Activated CD8-positive, alpha-beta memory T cell treated with anti-CD3 and anti-CD28 coated beads for 48 hours (primary cell): ENCODE data around the gene ZNF544.
A peak's percentile ranks its signal among the peaks of the same experiment; 100 is the strongest.
"Not testable (repeated sequence)": the region's sequence is repeated elsewhere in the genome, so short reads cannot be mapped to it uniquely, and the experiment has no call there.

Experiments used
- DNase-seq, 3 experiments: peaks; one replicate each; pipeline ENCODE4 v3.0.0-alpha.2; 2020; ENCODE audit warnings: low read depth in 2 of 3, low spot score in 2 of 3

ZNF544 gene

DNA sequence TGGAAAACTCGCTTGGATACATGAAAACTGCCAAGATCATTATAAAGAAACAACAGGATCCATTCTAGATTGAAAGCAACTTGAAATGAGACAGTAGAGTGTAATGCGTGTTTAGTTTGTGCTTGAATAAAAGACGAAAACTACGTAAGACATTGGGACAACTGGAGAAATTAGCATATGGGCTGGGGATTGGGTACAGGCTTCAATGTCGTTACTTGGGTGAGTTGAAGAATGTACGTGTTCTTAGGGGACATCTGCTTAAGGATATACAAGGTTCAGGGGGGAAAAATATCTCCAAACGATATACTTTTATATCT is 76.0 kb downstream of the ZNF544 start:
- no peak for DNase-seq

DNA sequence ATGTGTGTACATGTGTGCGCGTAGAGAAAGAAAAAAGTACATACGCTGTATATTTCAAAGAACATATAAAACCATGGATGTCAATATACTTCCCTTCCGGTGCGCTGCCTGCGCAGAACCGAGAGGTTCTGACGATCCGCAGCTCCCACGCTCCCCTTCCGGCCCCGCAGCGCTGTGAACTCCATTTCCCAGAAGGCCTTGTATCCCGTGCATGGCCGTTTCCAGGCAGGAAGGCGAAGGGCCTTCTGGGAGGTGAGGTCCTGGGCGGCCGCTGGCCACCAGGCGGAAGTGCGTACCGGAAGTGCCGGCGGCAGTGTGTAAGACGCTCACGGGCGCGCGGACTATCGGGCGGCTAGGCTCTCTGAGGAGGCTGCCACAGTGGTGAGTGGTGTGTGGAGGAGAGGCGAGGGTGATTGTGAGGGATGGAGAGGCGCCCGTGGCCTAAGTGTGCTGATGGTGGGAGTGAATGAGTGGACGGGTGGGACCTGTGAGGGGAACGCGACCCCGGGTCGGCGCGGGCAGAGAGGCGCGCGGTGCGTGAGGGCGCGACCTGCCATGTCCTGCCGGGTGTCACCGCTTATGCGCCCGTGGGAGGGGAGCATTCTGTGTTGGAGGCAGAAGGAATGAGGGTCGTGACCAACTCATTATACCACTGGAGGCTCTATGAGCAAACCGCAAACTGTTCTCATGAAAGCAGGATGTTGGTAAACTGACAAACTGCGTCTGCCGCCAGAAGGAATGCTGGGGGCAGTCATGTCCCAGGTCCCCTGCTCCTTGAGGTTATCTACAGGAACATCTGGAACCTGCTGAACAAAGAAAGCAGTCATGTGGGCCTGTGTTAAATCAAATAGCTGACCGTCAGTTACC is 76.6 kb downstream of the ZNF544 start, which contains the start of gene ERVK3-1:
ERVK3-1 (plus strand) TSS at position 313 of the 867 bp plus-strand sequence. CDS start 6,792 bp downstream, outside the sequence.
- peak; percentile 71 to 90 (median 77) for DNase-seq

DNA sequence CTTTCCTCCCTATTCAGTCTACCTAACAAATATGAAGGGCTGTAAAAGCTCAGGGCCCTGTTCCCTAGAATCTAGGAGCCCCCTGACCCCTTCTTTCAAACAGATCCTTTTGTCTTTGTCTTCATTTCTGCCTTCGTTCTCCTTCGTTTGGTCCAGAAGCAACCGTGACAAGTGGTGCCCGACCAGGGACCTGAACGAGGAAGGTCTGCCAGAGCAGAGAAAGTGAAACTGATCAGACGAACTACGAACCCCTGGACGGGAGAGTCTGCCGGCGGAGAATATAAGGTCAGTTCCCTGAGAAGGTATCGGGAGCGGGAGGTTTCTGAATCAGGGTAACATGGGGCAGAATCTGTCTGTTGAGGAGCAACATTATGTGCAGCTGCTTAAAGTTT is 77.2 kb downstream of the ZNF544 start:
- no peak for DNase-seq

DNA sequence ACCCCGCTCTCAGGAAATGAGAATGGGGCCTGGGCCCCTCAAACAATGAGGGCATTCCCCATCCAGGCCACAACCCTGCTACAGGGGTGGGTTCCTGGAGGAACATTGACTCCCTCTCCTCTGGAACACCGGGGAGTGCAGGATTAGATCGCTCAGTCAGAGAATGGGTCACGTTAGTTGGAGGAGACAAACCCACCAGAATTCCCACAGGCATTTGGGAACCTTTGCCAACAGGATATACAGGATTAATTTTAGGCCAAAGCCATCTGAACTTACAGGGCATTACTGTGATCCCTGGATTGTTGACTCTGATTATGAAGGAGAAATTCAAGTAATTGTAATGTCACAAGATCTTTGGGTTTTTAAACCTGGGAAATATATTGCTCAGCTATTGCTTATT is 79.0 kb downstream of the ZNF544 start:
- no peak for DNase-seq

DNA sequence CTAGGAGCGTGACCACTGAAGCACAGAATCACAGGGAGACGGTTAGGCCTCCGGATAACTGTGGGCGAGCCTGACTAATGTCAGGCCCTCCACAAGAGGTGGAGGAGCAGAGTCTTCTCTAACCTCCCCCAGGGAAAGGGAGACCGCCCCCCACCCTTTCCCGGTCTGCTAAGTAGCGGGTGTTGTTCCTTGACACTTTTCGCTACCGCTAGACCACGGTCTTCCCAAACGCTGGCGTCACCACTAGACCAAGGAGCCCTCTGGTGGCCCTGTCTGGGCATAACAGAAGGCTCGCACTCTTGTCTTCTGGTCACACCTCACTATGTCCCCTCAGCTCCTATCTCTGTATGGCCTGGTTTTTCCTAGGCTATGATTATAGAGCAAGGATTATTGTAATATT is 82.0 kb downstream of the ZNF544 start:
- not testable (repeated sequence) for DNase-seq

DNA sequence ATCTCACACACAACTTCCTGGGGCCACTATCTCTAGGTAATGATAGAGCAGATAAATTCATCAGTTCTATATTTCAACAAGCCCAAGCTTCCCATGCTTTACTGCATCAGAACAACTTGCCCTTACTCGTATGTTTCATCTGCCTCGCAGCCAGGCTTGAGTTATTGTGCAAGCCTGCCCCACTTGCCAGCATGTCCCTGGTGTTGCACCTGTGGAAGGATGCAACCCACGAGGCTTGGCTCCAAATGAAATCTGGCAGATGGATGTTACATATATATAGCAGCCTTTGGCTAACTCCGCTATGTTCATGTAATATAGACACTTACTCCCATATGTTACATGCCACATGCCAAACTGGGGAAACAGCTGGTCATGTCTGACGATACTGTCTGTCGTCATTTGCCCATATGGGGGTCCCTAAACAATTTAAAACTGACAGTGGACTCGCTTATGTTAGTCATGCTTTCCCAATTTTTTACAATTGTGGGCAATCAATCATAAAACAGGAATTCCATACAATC is 82.7 kb downstream of the ZNF544 start:
- DNase-seq = no peak
